Measurements from ENCODE around the gene KPNA3. TPM values are rescaled to one million over a fixed set of nuclear protein-coding genes. Genes with fewer than 3 reads are reported as not detected.

The KPNA3 gene
- total RNA-seq, 2 experiments from 2014 or later = 35.3 to 47.9 TPM

Other genes with a start within 250 kb of the KPNA3 start
- 10 to 100 TPM; 18.1 to 20.9 TPM for gene RCBTB1, start 207.1 kb downstream of the KPNA3 start, total RNA-seq
- gene ARL11, start 164.2 kb downstream of the KPNA3 start, total RNA-seq = 1 to 10 TPM in 1 of 2 experiments, under 1 TPM in 1; 0.89 to 2.1 TPM
- 10 to 100 TPM; 39.5 to 43.5 TPM for gene EBPL, start 101.2 kb downstream of the KPNA3 start, total RNA-seq
- 1 to 10 TPM; 3.3 to 6.0 TPM for gene SPRYD7, start 143.7 kb upstream of the KPNA3 start, total RNA-seq
- gene TRIM13, start 204.4 kb upstream of the KPNA3 start, total RNA-seq = 10 to 100 TPM; 10.3 to 11.8 TPM
- under 1 TPM in 1 of 2 experiments, not detected in 1; 0.21 TPM for gene KCNRG, start 222.8 kb upstream of the KPNA3 start, total RNA-seq

All from activated CD8-positive, alpha-beta memory T cell treated with anti-CD3 and anti-CD28 coated beads, Interleukin-2, amount 10 ng/mL, durations not matched to agents 7 days and 5 days (primary cell).